ENCODE measurements around the gene KRTAP12-1.
A peak's percentile ranks its signal among the peaks of the same experiment; 100 is the strongest.
"Not testable (repeated sequence)": the region's sequence is repeated elsewhere in the genome, so short reads cannot be mapped to it uniquely, and the experiment has no call there.

Gene KRTAP12-1

GRCh38 chr21:44697172-44697810 lies 15.3 kb upstream of the KRTAP12-1 start, which contains the start of gene KRTAP10-12:
KRTAP10-12 (plus strand) TSS chr21:44697172; CDS start chr21:44697202, 30 bp downstream.
- not testable (repeated sequence) for DNase-seq

GRCh38 chr21:44696572-44696971 lies 14.6 kb upstream of the KRTAP12-1 start:
- DNase-seq: no peak

DNA sequence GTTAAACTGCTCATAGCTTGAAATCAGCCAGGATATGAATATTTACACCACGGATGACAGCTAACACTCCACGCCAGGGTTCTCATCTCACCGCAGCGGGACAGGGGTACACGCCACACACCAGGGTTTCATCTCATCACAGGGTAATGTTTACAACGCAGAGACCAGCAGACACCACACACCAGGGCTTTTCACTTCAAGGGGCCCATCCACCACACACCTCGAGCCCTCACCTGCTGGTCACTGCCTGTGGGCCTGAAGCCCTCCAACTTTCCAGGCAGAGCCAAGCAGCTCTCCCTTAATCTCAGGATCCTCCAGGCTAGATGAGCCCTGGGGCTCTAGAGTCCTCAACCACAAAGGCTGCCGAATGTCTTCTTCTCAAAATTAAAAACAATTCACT lies 13.7 kb upstream of the KRTAP12-1 start:
- DNase-seq: no peak

GRCh38 chr21:44695184-44695583 lies 13.2 kb upstream of the KRTAP12-1 start:
- no peak for DNase-seq

- DNase-seq: no peak
Measured at GRCh38 chr21:44694776-44695175, 12.8 kb upstream of the KRTAP12-1 start.

- no peak for DNase-seq
Measured at GRCh38 chr21:44692798-44693512, 11.0 kb upstream of the KRTAP12-1 start.

DNA sequence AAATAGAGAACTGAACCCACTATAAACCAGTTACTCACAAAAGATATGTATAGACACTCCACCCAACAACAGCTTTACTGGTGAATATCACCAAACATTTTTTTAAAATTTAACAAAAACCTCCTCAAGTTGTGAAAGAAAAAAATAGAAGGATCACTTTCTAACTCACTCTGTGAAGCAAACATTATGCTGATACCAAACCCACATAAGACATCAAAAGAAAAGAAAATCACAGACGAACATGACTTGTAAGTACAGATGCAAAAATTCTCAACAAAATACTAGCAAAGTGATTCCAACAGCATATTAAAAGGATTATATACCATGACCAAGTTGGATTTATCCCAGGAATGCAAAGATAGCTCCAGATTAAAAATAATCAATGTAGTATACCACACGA lies 9.7 kb upstream of the KRTAP12-1 start:
- no peak for DNase-seq

DNA sequence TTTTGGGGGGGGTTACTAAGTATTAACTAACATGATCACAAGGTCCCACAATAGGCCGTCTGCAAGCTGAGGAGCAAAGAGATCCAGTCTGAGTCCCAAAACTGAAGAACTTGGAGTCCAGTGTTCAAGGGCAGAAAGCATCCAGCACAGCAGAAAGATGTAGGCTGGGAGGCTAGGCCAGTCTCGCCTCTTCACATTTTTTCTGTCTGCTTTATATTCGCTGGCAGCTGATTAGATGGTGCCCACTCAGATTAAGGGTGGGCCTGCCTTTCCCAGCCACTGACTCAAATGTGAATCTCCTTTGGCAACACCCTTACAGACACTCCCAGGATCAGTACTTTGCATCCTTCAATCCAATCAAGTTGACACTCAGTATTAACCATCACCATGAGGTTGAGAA lies 7.8 kb upstream of the KRTAP12-1 start:
- DNase-seq: not testable (repeated sequence)

- peak; percentile 82 for DNase-seq
Measured at GRCh38 chr21:44687671-44688070, 5.7 kb upstream of the KRTAP12-1 start.

- no peak for DNase-seq
Measured at GRCh38 chr21:44686843-44687561, 5.0 kb upstream of the KRTAP12-1 start.

DNA sequence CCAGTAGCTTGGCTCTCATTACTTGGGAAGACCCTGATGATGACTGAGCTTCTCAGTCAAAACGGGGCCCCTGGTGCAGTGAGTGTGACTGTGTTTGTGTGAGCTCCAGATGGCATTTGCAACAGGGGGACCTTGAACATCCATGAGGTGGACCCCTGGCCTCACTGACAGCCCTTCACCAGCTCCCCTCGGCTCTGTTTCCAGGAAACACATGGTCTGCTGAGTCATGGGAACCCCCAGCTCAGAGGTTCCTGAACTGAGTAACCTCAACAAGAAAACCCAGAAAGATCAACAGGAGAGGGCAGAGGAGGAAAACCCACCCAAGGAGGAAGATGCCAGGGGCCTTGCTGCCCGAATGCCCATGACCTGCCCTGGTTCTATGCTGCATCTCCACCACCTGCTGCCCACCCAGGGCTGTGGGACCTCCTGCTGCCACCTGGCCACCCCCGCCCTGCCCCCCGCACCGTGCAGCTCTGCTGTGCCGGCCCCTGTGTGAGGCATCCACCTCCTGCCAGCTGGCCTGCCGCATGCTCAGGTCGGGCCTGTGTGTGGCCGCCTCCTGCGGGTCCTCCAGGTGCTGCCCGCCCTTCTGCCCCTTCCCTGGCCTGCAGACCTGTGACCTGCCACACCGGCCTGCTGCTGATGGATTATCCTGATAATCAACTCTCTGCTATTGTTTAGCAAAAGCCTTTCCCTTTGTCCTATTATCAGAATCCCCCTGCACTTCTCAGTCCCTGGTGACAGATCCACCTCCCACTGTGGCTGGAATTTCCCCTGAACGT lies 4.2 kb upstream of the KRTAP12-1 start:
- no peak for DNase-seq

DNA sequence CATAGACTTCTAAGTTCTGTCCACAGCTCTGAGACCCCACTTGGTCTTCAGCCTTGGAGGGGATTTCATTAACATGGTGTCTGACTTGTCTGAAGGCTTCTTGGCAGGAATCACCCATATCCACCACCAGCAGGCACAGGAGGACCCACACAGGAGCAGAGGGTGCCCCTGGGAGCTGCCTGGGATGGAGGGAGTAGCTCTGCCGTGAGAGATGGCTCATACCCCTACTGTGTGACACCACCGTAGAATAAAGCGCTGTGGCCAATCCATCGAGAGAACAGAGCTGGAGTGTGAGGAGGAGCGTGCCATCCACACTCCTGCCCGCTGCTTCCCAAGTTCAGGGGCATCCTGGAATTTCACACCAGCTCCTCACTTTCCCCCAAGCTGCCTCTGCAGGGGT lies 3.1 kb upstream of the KRTAP12-1 start:
- not testable (repeated sequence) for DNase-seq

GRCh38 chr21:44684483-44684882 lies 2.5 kb upstream of the KRTAP12-1 start:
- DNase-seq: no peak

DNA sequence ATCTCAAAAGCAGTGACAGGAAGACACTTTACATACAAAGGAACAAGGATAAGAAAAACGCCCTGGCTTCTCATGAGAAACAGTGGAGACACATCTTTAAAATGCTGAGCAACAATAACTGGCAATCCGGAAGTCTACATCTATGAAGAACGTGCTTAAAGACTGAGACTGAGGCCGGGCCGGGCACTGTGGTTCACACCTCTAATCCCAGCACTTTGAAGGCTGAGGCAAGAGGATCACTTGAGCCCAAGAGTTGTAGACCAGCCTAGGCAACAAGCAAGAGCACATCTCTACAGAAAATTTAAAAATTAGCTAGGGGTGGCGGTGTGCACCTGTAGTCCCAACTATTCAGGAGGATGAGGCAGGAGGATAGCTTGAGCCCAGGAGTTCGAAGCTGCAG lies 2.1 kb upstream of the KRTAP12-1 start:
- DNase-seq: no peak

DNA sequence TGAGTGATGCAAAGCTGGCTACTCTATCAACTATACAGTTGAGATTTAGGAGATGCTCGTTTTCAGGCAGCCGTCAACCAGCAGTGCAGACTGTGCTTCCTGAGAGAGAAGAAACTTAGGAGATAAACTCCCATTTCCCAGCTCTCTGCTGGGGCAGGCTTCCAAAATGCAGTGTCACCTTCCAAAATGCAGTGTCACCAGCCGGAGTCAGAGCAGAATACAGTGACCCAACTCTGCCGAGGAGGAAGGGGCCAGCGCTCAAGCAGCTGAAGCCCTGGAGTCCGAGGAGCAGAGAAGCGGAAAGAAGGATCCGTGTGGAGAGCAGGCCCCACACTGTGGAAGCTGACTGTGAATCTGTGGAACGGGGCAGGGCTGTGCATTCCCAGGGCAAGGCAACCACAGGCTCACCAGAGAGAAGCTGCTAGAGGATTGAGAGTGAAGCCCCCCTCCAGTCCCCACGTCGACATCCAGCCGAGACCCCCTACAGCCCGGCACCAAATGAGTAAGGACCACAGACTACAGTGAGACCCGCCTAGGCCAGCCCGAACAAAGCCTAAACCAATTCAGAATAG lies 703 bp upstream of the KRTAP12-1 start:
- DNase-seq: no peak

GRCh38 chr21:44681152-44681551 lies 811 bp downstream of the KRTAP12-1 start:
- no peak for DNase-seq

DNA sequence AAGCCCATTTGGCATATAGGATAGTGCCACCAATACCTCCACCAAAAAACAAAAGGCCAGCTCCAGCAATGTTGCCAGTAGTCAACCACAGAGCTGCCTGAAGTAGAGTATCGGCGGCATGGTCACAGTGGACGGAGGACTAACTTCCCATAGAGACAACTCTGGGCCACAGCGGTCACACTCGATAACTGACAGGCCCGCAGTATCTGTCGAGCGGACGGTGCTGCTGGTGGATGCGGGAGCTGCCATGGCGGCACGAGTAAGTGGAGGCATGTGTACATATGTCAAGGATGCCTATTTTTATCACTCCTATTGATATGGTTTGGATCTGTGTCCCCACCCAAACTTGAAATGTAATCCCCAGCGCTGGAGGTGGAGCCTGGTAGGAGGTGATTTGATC lies 4.1 kb downstream of the KRTAP12-1 start:
- no peak for DNase-seq

DNA sequence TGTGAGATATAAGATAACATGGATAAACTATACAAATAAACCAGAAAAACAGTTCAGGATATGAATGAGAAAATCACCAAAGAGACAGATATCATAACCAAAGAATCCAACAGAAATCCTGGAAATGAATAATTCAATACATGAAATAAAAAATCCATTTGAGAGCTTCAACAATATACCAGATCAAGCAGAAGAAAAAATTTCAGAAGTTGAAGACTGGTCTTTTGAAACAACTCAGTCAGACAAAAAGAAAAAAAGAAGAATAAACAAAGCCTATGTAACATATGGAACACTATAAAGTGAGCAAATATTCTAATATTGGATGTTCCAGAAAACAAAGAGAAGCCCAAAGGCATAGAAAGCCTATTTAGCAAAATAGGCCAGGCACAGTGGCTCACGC lies 10.1 kb downstream of the KRTAP12-1 start:
- DNase-seq: no peak

DNA sequence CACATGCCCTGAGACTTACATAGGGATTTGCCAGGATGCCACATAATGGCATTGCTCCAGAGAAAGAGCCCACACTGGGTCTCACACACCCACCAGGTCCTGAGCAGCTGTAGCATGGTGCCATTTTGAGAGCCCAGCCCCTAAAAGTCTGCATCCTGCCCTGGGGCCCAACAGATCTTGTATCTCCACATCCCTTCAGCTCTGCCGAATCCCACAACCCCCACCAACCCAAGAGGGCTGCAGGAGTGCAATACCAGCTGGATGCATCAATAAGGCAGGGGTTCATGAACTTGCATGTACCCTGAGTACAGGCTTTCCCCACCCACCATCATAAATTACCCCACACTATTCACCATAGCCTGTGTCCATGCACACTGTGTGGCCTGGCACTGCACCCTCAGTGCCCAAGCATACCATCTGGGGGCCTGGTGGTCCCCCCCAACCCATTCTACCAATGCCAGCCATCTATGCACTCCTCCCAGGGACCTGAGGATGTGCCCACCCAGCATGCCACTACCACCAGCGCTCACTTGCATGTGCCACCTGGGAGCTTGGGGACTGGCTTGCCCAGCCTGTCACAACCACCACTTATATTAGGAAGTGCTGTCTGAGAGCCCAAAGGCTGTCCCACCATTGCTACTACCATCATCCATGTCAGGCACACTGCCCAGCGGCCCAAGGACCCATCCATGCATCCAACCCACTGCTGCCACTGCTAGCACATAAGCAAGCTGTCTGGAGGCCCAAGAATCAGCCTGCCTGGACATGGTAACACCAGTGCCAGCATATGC lies 11.1 kb downstream of the KRTAP12-1 start:
- DNase-seq: no peak

DNA sequence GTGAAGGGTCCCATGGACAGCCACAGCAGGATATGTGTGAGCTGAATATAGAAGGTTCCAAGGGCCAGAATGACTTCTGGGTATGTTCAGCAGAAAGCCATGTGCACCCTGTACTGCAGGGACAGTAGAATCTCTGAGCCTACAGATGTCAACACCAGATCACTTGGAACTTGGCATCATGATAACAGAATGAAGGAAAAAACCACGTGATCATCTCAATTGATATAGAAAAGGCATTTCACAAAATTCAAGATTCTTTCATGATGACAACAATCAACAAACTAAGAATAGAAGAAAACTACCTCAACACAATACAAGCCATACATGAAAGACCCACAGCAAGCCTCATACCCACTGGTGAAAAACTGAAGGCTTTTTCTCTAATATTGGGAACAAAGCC lies 14.4 kb downstream of the KRTAP12-1 start:
- no peak for DNase-seq

- DNase-seq: no peak
Measured at GRCh38 chr21:44666401-44667320, 15.3 kb downstream of the KRTAP12-1 start, which contains the start of gene KRTAP12-2. KRTAP12-2 (minus strand) TSS chr21:44666927; CDS start chr21:44666886, 41 bp downstream.

Measured in NCI-H2107 (cell line).